PFSK-1 (cell line): ENCODE results near the gene ADAMTS16.

Source experiments
- FOXP2 ChIP-seq: optimal IDR thresholded peaks from 2 replicates; pipeline ENCODE3; 2011; ENCODE audit warnings: borderline replicate concordance, control low read depth, inconsistent platforms; ENCODE audit not compliant: insufficient read depth; ENCODE audit errors: extremely low read length, extremely low read depth
- POLR2AphosphoS5 ChIP-seq: IDR thresholded peaks from 2 replicates; pipeline ENCODE4 v1.6.1; 2012; ENCODE audit warnings: low read depth, mild to moderate bottlenecking, control low read depth, low read length, moderate library complexity
- REST ChIP-seq, 2 experiments: IDR thresholded peaks; 2 replicates each; pipeline versions ENCODE4 v1.6.1 to v1.8.0; 2011 to 2012; ENCODE audit warnings: low read depth in 2 of 2, low read length in 2 of 2, control low read depth in 1 of 2, inconsistent platforms in 1 of 2, mild to moderate bottlenecking in 1 of 2, moderate library complexity in 1 of 2; ENCODE audit not compliant: insufficient read depth in 1 of 2
- SIN3A ChIP-seq: IDR thresholded peaks from 2 replicates; pipeline ENCODE4 v1.6.1; 2012; ENCODE audit warnings: mild to moderate bottlenecking, low read length, moderate library complexity, borderline replicate concordance; ENCODE audit not compliant: insufficient read depth
- TAF1 ChIP-seq: IDR thresholded peaks from 2 replicates; pipeline ENCODE4 v1.6.1; 2012; ENCODE audit warnings: low read length, control low read depth, borderline replicate concordance; ENCODE audit not compliant: insufficient read depth

The ADAMTS16 gene

GRCh38 chr5:5348135-5348534 lies 208.0 kb downstream of the ADAMTS16 start:
- no peak for TF ChIP-seq POLR2AphosphoS5
- TF ChIP-seq TAF1: no peak
- no peak for TF ChIP-seq SIN3A
- no peak for TF ChIP-seq FOXP2
- TF ChIP-seq REST (IDR thresholded peaks at IDR 0.05; ENCODE audit: insufficient read depth in 1 of 2, low read depth in 2 of 2, low read length in 2 of 2): no peak

- no peak for TF ChIP-seq FOXP2
- no peak for TF ChIP-seq TAF1
- TF ChIP-seq REST (IDR thresholded peaks at IDR 0.05; ENCODE audit: insufficient read depth in 1 of 2, low read depth in 2 of 2, low read length in 2 of 2): no peak
- no peak for TF ChIP-seq SIN3A
- TF ChIP-seq POLR2AphosphoS5: no peak
These were observed 208.4 kb downstream of the ADAMTS16 start for GRCh38 chr5:5348576-5348975.

- TF ChIP-seq SIN3A: no peak
These were observed 210.0 kb downstream of the ADAMTS16 start for GRCh38 chr5:5350101-5350500.

DNA sequence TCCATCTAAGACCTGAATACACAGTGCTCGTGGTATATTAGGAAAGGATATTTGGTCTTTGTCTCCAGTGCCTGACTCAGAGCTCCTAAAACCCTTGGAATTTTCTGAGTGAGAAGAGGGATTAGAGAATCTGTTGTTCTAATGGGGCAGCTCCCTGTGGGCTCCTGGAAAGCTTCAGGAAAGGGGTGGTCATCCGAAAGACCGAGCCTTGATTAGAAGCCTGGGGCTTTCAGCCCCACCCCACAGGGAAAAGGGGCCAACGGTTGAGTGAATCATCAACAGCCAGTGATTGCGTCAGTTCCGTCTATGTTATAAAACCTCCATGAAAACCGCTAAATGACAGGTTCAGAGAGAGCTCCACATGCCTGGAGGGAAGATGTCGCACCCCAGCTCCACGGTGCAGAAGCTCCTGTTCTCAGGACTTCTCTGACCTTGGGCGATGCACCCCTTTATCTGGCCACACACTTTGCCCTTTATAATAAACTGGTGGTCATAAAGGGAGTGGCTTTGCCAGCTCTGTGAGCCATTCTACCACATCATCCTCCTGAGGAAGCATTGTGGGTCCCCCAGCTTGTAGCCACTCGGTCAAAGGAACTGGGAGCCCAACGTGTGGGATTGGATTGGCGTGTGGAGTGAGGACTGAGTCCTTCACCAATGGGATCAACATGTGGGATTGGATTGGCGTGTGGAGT lies 211.3 kb downstream of the ADAMTS16 start:
- TF ChIP-seq TAF1: no peak
- no peak for TF ChIP-seq REST (IDR thresholded peaks at IDR 0.05; ENCODE audit: insufficient read depth in 1 of 2, low read depth in 2 of 2, low read length in 2 of 2)
- TF ChIP-seq SIN3A: no peak
- no peak for TF ChIP-seq POLR2AphosphoS5

- TF ChIP-seq POLR2AphosphoS5: no peak
- no peak for TF ChIP-seq SIN3A
- TF ChIP-seq REST (IDR thresholded peaks at IDR 0.05; ENCODE audit: insufficient read depth in 1 of 2, low read depth in 2 of 2, low read length in 2 of 2): no peak
- TF ChIP-seq TAF1: no peak
- no peak for TF ChIP-seq FOXP2
These were observed 212.5 kb downstream of the ADAMTS16 start for GRCh38 chr5:5352675-5353074.
